Measurements from ENCODE around the gene DDN.

The DDN gene

DNA sequence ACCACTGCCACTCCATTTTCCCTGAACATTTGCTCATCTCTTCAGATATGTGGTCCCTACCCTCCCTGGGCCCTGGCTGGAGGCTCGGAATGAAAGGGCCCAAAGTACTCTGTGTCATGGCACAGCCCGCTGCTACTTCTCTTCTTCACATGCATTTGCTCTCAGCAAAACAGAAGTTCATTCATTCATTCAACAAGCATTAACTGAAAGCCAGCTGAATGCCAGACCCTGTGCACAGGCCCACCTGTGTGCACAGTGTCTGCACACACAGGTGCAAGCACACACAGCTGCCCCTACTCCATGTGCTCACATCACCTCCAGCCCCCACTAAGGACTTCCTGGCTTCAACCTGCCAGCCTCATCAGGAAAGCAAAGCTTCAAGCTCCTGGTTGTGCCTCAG lies 13.3 kb downstream of the DDN start:
- DNase-seq = no peak

DNA sequence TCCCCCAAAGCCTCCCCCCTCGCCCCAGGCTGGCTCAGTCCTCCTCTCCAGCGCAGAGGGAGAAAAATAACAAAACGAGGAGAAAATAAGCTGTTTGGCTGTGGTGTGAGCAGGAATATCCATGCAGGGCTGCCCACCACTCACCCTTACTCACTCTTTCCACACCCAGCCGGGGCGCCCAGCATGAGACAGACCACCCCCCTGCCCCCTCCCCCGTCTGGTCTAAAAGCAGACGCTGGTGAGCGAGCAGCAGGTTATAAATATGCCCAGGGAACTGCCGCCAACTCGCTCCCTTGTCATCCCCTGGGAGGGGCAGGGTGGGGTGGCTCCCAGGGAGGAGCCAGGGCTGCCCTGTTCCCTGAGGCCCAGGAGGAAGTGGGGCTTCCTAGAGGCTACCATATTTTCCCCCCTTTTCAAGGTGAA lies 13.7 kb downstream of the DDN start:
- peak in 1 of 56 donors; percentile 15 for DNase-seq

DNA sequence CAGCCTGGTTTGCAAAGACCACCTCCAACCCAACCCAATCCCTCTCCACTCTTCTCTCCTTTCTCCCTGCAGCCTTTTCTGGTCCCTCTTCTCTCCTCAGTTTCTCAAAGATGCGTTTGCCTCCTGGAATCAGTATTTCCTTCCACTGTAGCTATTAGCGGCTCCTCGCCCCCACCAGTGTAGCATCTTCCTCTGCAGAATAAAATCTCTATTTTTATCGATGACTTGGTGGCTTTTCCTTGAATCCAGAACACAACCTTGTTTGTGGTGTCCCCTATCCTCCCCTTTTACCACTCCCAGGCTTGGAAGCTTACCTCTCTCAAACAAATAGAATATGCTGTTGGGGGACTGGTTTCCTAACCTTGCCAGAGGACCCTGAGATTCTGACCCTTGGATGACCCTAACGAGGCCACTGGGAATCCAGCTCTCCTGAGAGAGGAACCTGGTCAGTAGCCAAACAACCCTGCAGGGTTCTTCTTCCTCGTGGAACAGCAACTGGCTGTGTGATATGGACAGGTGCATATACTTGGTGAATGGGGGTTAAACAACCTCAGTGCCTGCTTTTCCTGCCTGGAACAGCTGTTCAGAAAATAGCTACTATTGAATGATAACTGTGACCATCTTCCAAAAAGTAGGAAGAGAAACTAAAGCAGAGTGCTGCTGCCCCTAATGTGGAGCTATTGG lies 16.6 kb downstream of the DDN start:
- no peak for DNase-seq

DNA sequence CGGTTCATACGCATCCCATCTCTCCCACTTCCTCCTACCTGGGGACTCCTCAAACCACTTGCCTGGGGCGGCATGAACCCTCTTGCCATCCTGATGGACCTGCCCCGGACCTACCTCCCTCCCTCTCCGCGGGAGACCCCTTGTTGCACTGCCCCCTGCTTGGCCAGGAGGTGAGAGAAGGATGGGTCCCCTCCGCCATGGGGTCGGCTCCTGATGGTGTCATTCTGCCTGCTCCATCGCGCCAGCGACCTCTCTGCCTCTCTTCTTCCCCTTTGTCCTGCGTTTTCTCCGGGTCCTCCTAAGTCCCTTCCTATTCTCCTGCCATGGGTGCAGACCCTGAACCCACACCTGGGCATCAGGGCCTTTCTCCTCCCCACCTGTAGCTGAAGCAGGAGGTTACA lies 17.4 kb downstream of the DDN start:
- no peak for DNase-seq

DNA sequence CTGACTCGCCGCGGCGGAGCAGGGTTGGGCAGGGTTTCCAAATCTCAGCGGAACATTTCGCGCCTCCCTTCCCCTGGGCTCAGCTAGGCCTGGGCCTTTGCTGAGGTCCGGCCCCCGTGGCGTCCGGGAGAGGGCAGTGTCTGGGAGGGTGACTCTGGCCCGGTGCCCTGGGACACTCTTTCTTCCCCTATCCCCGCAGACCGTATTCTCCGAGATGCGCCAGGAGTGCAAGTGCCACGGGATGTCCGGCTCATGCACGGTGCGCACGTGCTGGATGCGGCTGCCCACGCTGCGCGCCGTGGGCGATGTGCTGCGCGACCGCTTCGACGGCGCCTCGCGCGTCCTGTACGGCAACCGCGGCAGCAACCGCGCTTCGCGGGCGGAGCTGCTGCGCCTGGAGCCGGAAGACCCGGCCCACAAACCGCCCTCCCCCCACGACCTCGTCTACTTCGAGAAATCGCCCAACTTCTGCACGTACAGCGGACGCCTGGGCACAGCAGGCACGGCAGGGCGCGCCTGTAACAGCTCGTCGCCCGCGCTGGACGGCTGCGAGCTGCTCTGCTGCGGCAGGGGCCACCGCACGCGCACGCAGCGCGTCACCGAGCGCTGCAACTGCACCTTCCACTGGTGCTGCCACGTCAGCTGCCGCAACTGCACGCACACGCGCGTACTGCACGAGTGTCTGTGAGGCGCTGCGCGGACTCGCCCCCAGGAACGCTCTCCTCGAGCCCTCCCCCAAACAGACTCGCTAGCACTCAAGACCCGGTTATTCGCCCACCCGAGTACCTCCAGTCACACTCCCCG lies 18.0 kb downstream of the DDN start:
- peak in 7 of 56 donors; percentile 9 to 50 (median 23) for DNase-seq

DNA sequence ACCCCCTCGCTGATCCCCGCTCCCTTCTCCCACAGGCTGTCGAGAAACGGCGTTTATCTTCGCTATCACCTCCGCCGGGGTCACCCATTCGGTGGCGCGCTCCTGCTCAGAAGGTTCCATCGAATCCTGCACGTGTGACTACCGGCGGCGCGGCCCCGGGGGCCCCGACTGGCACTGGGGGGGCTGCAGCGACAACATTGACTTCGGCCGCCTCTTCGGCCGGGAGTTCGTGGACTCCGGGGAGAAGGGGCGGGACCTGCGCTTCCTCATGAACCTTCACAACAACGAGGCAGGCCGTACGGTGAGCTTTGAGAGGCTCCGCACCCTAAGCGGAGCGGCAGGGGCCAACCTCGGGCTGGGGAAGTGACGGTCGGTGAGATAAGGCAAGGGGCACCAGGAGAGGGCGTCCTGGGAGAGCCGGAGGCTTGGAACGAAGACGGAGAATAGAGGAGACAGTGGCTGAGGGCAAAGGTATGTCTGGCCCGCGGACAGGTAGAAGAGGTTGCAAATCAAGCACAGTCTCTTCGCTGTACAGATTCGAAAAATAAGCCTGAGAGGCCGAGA lies 18.7 kb downstream of the DDN start:
- no peak for DNase-seq

DNA sequence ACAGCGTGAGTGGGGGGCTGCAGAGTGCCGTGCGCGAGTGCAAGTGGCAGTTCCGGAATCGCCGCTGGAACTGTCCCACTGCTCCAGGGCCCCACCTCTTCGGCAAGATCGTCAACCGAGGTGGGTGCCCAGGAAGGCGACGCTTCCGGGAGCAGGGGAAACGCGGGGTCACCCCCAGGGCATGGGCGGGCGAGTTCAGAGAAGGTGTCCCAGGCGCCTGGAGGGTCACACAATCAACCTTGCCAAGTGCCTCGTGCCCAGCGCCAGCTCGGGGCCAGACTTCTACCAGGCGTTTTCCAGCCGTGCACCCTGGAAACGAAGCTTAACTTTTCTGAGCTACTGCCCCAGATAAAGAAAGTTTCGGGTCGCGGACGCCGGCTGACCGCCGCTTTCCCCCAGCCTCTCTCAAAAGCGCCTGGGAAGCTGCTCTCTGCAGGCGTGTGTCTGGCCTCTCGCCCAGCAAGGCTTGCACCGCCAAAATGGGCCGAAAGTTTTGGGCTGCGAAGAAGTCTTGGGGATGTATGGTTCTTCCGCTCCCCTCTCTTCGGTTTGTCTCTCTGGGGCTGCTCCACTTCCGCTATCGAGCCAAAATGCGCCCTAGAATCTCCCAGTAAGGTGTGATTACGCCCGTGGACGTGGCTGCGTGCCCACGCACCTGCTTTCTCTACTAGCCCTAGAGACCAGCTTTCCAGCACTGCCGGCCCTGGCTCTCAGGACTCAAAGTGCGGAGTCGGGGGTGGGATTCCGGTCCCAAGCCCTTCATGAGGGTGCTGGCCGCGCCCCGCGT lies 19.4 kb downstream of the DDN start:
- DNase-seq = no peak

DNA sequence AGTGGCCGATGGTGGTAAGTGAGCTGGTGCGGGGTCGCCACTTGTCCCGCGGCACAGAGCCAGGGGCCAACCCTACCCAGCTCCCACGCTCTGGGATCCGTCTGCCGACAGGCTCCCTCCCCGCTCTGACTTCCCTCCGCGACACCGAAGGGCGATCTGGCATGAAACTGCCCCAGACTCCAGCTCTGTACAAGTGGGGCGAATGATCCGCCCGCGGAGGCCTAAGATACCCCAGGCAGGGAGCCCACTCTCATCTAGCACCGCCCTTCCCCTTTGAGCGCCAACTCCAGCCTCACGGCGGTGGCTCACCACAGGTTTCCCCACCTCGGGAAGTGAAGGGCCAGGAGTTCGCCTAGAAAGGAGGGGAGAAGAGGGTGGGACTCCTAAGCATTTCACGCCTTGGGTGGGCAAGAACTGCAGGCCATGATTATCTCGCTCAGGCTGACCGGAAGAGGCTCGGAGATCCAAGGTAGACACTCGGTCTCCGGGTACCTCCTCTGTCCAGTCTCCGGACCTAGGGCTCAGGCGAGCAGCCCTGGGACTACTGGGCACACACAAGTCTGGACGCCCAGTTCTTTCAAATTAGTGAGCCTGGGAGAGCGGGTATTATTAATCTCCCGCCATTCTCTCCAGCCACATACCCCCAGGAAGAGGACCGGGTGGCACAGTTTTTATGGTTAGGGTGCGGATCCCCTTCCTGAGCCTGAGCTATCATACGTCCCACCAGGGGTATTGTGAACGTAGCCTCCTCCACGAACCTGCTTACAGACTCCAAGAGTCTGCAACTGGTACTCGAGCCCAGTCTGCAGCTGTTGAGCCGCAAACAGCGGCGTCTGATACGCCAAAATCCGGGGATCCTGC lies 20.2 kb downstream of the DDN start:
- DNase-seq = no peak

DNA sequence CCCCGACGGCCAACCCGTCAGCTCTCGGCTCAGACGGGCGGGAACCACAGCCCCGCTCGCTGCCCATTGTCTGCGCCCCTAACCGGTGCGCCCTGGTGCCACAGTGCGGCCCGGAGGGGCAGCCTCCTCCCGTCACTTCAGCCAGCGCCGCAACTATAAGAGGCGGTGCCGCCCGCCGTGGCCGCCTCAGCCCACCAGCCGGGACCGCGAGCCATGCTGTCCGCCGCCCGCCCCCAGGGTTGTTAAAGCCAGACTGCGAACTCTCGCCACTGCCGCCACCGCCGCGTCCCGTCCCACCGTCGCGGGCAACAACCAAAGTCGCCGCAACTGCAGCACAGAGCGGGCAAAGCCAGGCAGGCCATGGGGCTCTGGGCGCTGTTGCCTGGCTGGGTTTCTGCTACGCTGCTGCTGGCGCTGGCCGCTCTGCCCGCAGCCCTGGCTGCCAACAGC lies 20.9 kb downstream of the DDN start, which contains the start of gene WNT1:
Gene WNT1, plus strand, starts transcription at position 32 of the 450 bp plus-strand sequence. Its CDS starts 329 bp downstream, at position 361.
- no peak for DNase-seq

DNA sequence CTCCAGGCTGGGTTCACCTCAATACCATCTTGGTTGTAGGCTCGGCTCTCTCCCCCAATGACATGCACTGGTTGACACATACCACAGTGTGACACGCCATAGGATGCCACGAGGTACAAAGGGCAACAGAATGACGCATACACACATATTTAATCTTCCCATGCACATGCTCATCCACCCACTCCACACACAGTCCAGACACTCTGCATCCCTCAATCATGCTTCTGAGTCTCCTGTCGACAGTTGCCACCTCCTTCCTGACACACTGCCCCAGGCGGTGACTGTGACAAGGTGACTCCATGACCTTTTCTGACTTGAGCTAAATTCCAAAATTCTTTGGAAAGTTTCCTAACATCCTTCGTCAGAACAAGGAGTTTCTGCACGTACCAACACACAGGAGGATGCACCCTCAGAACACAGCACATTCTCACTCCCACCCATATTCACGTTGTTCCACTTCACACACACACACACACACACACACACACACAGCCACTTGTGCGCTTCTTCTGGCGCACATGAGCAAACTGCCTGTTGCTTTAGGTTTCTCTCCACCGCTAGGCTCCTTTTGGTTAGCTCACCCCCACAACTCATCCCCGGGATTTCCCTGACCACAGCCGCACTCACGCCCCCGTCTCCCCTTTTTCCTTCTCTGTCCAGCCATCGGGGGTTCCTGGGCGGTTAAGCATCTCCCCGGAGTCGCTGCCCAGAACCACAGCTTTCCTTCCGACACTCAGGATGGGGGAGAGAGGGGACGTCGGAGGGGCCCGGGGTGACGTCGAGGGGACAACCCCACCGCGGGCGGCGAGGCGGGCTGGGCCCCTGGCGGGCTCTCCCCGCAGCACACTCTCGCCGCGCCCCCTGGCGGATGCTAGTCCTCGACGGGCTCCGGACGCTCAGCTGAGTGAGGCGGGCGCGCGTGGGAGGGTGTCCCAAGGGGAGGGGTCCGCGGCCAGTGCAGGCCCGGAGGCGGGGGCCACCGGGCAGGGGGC lies 21.6 kb downstream of the DDN start:
- peak in 1 of 56 donors; percentile 41 for DNase-seq

DNA sequence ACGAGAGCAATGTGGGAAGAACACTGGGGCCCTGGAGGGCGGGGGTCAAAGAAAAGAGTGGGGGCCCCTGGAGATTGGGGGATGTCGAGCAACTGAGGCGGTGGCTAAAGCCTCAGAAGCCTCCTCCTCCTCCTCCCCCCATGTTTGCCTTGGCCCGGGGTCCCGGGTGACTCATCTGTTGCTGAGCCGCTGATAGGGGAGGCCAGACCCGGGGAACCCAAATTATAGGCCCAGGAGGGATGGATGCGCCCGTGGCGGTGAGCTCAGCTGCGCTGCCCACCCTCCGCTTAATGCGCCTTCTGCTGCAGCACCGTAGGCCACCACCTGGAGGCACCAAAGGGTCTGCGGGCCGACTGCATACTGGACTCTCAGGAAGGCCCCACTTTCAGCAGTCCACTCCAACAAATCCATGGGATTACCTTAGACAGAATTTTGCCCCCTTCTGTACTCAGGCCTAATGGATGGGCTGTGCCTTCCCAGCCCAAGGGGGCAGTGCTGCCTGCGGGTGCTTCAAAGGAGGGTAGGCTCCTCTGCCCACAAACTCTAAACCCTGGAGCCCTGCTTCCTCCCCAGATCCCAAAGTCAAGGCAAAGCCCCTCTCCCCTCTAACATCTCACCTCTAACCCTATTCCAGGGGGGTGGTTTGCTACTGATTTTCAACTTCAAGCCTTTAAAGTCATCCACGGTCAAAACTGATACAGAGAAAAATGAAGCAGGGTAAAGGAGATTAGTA lies 25.1 kb downstream of the DDN start:
- peak in 3 of 56 donors; percentile 23 to 34 (median 30) for DNase-seq

DNA sequence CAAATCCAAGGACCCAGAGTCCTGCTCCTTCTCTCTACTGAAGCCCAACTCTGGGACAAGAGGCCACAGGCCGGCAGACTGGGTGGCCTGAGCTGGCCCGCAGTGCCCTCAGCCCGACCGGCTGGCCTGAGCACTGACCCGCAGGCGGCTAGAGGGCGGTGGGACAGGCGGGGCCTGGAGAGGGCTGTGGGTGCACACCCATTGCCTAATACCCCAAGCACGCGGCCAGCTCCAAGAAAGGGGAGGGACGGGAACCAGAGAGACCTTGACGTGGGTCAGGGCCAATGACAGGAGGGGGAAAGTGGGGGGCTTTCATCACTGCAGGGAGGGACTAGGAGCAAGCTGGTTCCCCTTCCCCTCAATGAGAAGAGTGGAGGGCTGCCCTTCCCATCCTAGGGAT lies 25.6 kb downstream of the DDN start:
- DNase-seq = no peak

DNA sequence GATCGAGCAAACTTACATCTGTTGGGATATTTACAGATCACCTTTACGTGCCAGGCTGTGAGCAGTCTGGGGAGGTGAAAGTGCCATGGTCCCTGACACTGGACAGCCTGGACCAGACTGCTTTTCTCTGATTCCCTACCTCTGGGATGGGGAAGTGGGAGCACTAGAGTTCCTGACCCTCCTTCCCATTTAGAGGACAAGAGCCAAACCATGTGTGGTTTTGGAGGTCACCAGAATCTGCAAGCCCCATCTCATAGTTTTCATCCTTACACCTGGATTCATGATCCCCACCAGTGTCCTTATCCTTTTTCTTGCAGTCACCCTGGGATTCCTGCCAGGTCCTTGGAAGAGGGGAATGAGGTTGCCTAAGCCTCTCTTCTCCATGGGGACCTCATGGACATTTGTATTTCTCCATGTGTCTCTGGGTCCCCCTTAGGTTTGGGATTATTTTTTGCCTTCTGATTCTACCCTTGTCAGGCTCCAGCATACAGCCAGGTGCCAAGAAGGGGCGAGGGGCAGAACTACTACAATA lies 26.2 kb downstream of the DDN start:
- DNase-seq = no peak

DNA sequence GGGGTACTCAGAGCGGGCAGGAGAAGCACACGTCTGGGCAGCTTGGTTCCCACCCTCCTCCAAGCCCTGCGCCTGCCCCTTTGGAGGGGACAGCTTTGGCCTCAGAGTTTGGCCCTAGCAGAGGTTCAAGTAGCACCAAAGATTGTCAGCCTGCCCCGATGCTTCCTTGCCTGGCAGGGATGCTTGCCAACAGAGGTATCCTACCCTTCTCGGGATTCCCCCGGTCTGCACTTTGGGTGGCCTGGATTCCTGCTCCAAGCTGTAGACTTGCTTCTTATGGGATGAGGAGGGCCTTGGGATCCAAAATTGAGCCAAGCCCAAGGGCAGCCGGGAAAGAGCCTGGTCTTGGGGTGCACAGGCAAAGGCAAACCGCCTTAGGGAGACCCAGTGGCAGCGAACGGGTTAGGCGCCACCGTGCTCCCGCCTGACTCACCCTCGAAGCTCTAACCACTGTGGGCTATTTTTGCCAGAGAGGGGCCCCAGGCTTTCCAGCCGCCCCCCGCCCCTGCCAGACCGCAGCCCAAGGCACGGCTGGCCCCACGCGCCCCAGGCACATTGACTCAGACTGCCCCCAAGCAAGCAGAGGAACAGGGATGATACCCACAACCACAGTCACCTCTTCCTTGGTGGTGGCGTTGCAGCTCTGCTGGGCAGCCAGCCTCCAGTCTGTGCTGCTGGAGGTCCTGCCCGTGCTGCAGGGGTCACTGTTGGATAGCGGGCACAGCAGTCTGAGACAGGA lies 26.8 kb downstream of the DDN start:
- DNase-seq = no peak

DNA sequence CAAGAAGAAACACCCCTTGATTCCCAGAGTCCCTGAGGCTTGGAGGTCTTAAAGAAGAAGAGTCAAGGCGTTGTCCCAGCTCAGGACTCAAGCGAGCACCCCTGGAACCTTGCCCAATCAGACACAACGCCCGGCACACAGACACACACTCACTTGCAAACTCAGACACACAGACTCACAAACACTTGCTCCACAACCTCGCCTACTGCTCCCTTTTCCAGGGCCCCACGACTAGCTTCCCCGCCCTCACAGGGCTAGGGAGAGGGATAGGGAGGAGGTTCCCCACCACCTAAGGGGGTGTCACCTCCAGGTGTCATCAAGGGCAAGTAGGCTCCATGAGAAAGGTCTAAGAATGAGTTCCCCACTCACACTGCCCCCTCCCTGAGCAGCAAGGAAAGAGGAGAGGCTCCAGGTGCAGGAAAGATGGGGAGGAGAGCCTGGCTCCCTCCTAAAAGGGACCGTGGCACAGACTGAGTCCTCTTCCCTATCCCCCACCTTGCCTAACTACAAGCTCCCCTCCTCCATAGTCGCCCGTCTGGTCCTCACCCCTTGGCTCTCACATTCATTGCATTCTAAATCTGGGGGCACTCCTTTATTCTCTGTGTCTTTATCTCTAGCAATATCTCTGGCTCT lies 28.4 kb downstream of the DDN start:
- no peak for DNase-seq

DNA sequence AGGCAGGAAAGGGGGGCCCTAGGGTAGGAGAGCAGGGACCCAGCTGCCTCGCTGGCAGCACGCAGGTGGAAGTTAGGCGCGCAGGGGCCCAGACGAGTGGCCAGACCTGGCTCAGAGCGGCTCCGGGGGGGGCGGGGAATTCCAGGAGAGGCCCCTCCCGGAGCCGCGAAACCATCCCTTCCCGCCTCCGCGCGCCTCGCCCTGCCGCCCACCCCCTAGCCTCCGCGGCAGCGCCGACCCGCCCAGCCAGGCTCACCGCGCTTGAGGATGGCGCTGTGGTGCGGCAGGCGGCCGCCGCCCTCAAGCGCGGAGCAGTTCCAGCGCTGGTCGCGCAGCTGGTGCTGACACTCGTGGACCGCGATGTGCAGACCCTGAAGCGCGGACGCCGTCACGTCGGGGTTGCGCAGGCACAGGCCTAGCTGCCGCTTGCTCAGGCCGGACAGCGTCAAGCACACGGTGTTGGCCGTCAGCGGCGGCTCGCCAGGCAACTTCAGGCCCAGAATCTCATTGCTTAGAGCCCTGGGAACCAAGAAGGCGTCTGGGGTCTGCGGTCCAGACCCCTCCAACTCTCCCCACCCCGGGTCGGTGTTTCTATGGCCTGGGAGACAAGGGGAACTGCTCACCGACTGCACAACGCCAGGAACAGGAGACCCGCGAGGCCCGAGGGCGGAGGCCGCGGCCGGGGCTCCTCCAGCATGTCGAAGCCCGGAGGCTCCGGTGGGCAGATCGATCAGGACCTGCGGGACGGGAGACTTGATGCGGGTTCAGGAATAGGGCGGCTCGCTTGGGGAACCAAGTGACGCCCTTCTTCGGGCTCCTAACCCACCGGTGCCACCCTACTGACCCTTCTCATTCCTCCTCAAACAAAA lies 29.1 kb downstream of the DDN start:
- DNase-seq = peak in 3 of 56 donors; percentile 16 to 30 (median 20)
